Lower lobe of right lung (tissue), 2 donors: ENCODE data around the gene NSD1. TPM values are rescaled to one million over a fixed set of nuclear protein-coding genes. Genes with fewer than 3 reads are reported as not detected.
"Not testable (repeated sequence)": the region's sequence is repeated elsewhere in the genome, so short reads cannot be mapped to it uniquely, and the experiment has no call there.

Experiments
- ATAC-seq, 2 donors: fragments of 200-7000 bp; cut with Tn5 transposase; one replicate each; pipeline ENCODE4 v1.9.1; 2020 to 2022; ENCODE audit warnings: mild to moderate bottlenecking in 2 of 2, moderate library complexity in 2 of 2
- DNase-seq: peaks from one replicate; pipeline ENCODE4 v3.0.0-alpha.2; 2020
- H3K27ac ChIP-seq: fragments of 200-600 bp; one replicate; pipeline ENCODE4 v1.8.0; 2022
- H3K27me3 ChIP-seq: fragments of 200-600 bp; one replicate; pipeline ENCODE4 v1.8.0; 2022; ENCODE audit warnings: low read depth
- H3K36me3 ChIP-seq: fragments of 200-600 bp; one replicate; pipeline ENCODE4 v1.8.0; 2022; ENCODE audit warnings: mild to moderate bottlenecking
- H3K4me1 ChIP-seq: fragments of 200-600 bp; one replicate; pipeline ENCODE4 v1.8.0; 2022
- H3K4me3 ChIP-seq: fragments of 200-600 bp; one replicate; pipeline ENCODE4 v1.8.0; 2022; ENCODE audit warnings: mild to moderate bottlenecking
- H3K9me3 ChIP-seq: fragments of 200-600 bp; one replicate; pipeline ENCODE4 v1.8.0; 2022
- CTCF ChIP-seq: fragments of 200-600 bp; IDR thresholded peaks from one replicate; pipeline ENCODE4 v1.8.0; 2022; ENCODE audit warnings: antibody characterized with exemption, mild to moderate bottlenecking
- intact Hi-C: fragments of 100-400 bp; cut with DNase I; formaldehyde crosslinking; loops from one replicate; pipeline ENCODE4 v1.11.0; 2022
- total RNA-seq: library from RNA; stranded (reverse); fragmentation: NEBNext Ultra II Directional; extraction: Animal tissue kit (Norgen Biotek cat#: 25700); gene quantifications from one replicate; pipeline ENCODE4 v1.2.1, GENCODE V29; 2021
- donor health status: DM: no; HTN: yes; CAD: no; lungs with severe emphysema.

The NSD1 gene
- total RNA-seq, 1 donor from 2014 or later: 75.5 TPM

- intact Hi-C loops: no loop called here
- Histone ChIP-seq H3K27ac (no peak overlapping the region), H3K9me3 (no peaks in the 10 kb centered on the region), H3K36me3 (peaks cover 95% of the 10 kb centered on the region), H3K27me3 (no peaks in the 10 kb centered on the region), H3K4me3 (no peak overlapping the region), H3K4me1 (no peaks in the 10 kb centered on the region)
- ATAC-seq (no peak), DNase-seq (no peak)
- no peak for TF ChIP-seq CTCF
Observed at GRCh38 chr5:177241768-177242167, 108.2 kb downstream of the NSD1 start.

- Histone ChIP-seq H3K27me3 (no peaks in the 10 kb centered on the region), H3K4me3 (no peak overlapping the region), H3K27ac (no peak overlapping the region), H3K9me3 (no peaks in the 10 kb centered on the region), H3K36me3 (peaks cover 96% of the 10 kb centered on the region), H3K4me1 (no peaks in the 10 kb centered on the region)
- no peak for ATAC-seq
- intact Hi-C loops: no loop called here
- DNase-seq: no peak
- no peak for TF ChIP-seq CTCF
Observed at GRCh38 chr5:177242304-177242703, 108.7 kb downstream of the NSD1 start.

GRCh38 chr5:177249761-177250537 is 116.4 kb downstream of the NSD1 start:
- no peaks in the 10 kb centered on the region for H3K9me3 ChIP-seq
- no peaks in the 10 kb centered on the region for H3K27me3 ChIP-seq
- peaks cover 100% of the 10 kb centered on the region for H3K36me3 ChIP-seq
- H3K4me1 ChIP-seq: no peaks in the 10 kb centered on the region
- TF ChIP-seq CTCF: no peak
- no peak for ATAC-seq
- DNase-seq: no peak
- intact Hi-C loops: no loop called here
- H3K27ac ChIP-seq: no peak overlapping the region
- no peak overlapping the region for H3K4me3 ChIP-seq

- no peak for DNase-seq
- peaks cover 97% of the 10 kb centered on the region for H3K36me3 ChIP-seq
- no peaks in the 10 kb centered on the region for H3K4me1 ChIP-seq
- no peak for ATAC-seq
- no peak overlapping the region for H3K27ac ChIP-seq
- intact Hi-C loops: no loop called here
- no peaks in the 10 kb centered on the region for H3K27me3 ChIP-seq
- TF ChIP-seq CTCF: no peak
- H3K9me3 ChIP-seq: no peaks in the 10 kb centered on the region
- H3K4me3 ChIP-seq: no peak overlapping the region
Observed at GRCh38 chr5:177253252-177253651, 119.7 kb downstream of the NSD1 start.

- Histone ChIP-seq H3K4me3 (no peak overlapping the region), H3K27ac (no peak overlapping the region), H3K4me1 (no peaks in the 10 kb centered on the region), H3K36me3 (peaks cover 97% of the 10 kb centered on the region), H3K9me3 (no peaks in the 10 kb centered on the region), H3K27me3 (no peaks in the 10 kb centered on the region)
- ATAC-seq (peak; percentile 71 to 76), DNase-seq (peak; percentile 63)
- intact Hi-C loops: no loop called here
- no peak for TF ChIP-seq CTCF
Observed at GRCh38 chr5:177256296-177256695, 122.7 kb downstream of the NSD1 start.

- intact Hi-C loops, H3K4me1 ChIP-seq, H3K27me3 ChIP-seq, H3K9me3 ChIP-seq, H3K27ac ChIP-seq, DNase-seq, ATAC-seq, H3K4me3 ChIP-seq: not testable (repeated sequence)
- peaks cover 97% of the 10 kb centered on the region for H3K36me3 ChIP-seq
Observed at GRCh38 chr5:177258711-177259110, 125.1 kb downstream of the NSD1 start.
